ENCODE results near the gene ELAVL1. TPM values are rescaled to one million over a fixed set of nuclear protein-coding genes. Genes with fewer than 3 reads are reported as not detected.

The ELAVL1 gene
- total and polyA plus RNA-seq, 7 donors = 22.3 to 57.9 (median 44.5) TPM

GRCh38 chr19:8017808-8018207 lies 12.4 kb upstream of the ELAVL1 start:
- DNase-seq = no peak
- no peaks in the 10 kb centered on the region for H3K36me3 ChIP-seq (ENCODE audit: insufficient read depth in 1 of 2, low read depth in 1 of 2)
- intact Hi-C loops (cut with DNase I) = no loop called here
- no peak overlapping the region for H3K27ac ChIP-seq
- TF ChIP-seq CTCF (IDR thresholded peaks at IDR 0.05) = peak; percentile 4
- 67 to 68% (median 67%) methylated on average over 14 of the region's 14 CpGs for WGBS, 3 donors
- H3K9me3 ChIP-seq = no peaks in the 10 kb centered on the region
- H3K4me3 ChIP-seq = no peak overlapping the region
- no peaks in the 10 kb centered on the region for H3K27me3 ChIP-seq (ENCODE audit: insufficient read depth in 3 of 3, low read length in 2 of 3)
- no peak for ATAC-seq
- no peaks in the 10 kb centered on the region for H3K4me1 ChIP-seq

DNA sequence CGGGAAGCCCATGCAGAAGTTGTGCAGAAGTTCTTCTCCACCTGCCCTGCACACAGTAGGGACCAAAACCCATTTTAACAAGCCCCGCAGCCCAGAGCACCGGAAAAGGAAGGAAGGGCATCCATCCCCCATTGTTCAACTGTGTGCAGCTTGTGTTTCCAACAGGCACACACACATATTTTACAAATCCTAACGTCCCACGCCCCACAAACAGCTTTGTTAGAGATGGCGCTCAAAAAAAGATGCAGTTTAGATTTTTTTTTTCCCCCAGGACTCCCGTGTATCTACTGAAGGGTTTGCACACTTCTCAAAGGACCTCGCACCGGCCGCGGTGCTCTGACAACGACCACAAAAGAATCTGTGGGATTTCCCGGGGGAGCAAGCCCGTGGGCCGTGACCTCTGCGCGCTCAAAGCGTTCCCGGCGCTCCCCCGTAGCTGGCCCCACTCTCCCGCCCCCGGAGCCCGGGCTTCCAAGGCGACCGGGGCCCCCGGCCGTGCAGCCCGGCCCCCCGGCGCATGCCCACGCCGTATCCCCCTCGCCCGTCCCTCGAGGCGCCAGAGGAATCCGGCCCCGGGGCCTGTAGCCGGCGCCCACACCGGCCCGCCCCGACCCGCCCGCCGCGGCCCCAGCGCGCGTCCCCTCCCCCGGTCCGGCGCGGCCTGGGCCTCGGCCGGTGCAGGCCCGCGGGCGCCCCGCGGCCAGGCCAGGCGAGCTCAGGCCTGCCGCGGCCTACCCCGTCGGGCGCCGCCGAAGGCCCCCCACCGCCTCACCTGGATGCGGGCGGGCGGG lies 523 bp downstream of the ELAVL1 start:
- DNase-seq = no peak
- H3K27me3 ChIP-seq (ENCODE audit: insufficient read depth in 3 of 3, low read length in 2 of 3) = no peaks in the 10 kb centered on the region
- H3K36me3 ChIP-seq (ENCODE audit: insufficient read depth in 1 of 2, low read depth in 1 of 2) = peaks cover 3 to 4% of the 10 kb centered on the region in 2 donors
- no peak for TF ChIP-seq CTCF (IDR thresholded peaks at IDR 0.05)
- ATAC-seq = peak in 1 of 4 donors; percentile 5
- peak overlapping the region; percentile 81 for H3K4me3 ChIP-seq
- no peaks in the 10 kb centered on the region for H3K9me3 ChIP-seq
- peaks cover 51% of the 10 kb centered on the region for H3K4me1 ChIP-seq
- intact Hi-C loops (cut with DNase I) = loop anchor here (2.0 to 5.0 kb wide), 3 partner anchors 30 to 827 kb away; partner anchors contain the start of genes MBD3L1 (in 1 of the 2) and ZNF558 (in 1 of the 2)
- 0 to 1% (median 0%) methylated on average over 21 to 73 of the region's 74 CpGs for WGBS, 3 donors
- peak overlapping the region; percentile 61 for H3K27ac ChIP-seq

GRCh38 chr19:8004001-8004400 lies 1.4 kb downstream of the ELAVL1 start:
- Histone ChIP-seq H3K27me3 (ENCODE audit: insufficient read depth in 3 of 3, low read length in 2 of 3) (no peaks in the 10 kb centered on the region), H3K9me3 (no peaks in the 10 kb centered on the region), H3K27ac (no peak overlapping the region), H3K36me3 (ENCODE audit: insufficient read depth in 1 of 2, low read depth in 1 of 2) (peaks cover 3% of the 10 kb centered on the region in 2 donors), H3K4me3 (peak overlapping the region; percentile 81), H3K4me1 (peaks cover 59% of the 10 kb centered on the region)
- WGBS, 3 donors = 57 to 67% (median 58%) methylated on average over 6 of the region's 6 CpGs
- no peak for DNase-seq
- ATAC-seq = no peak
- intact Hi-C loops (cut with DNase I) = loop anchor here (2.0 to 5.0 kb wide), 2 partner anchors 29 to 52 kb away; no protein-coding TSS in a partner anchor
- no peak for TF ChIP-seq CTCF (IDR thresholded peaks at IDR 0.05)

DNA sequence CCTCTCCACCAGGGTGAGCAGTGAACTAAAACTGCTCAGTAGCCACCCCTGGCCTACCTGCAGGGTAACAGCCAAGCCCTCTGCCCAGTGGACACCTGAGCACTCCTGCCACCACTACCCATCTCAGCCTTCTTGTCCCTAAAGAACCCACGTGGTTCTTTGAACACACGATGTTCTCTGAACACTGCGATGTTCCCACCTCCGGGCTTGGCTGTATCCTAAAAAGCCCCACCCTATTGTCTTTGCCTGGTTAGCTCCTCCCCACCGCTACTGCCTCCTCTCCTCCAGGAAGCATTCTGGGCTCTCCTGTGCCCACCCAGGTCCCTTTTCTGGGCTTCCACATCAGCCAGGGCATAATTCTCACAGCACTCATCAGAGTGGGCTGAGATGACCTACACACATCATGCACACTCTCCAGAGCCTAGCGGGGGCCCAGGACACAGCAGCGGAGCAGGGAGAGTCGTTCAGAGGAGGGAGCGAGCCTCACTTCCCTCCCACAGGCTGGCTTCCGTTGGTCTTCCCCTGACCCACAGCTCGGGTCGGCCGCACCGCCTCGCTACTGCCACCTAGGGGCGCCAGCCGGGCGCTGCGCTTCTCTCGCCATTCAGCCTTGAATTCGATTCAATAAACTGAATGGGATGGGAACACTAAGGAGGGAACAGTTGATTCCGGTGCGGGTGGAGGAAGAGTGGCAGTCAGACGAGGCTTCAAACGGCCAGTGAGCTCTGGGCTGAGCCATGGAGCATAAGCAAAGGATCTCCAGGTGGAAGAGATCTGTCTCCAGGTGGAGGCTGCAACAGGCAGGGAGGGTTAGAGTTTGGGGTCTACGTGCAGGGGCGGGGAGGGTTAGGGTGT lies 3.2 kb downstream of the ELAVL1 start:
- DNase-seq (peak; percentile 80 to 91), ATAC-seq (peak; percentile 72 to 84 (median 78))
- peak overlapping the region; percentile 58 for H3K4me3 ChIP-seq
- H3K36me3 ChIP-seq (ENCODE audit: insufficient read depth in 1 of 2, low read depth in 1 of 2) = peaks cover 0 to 3% of the 10 kb centered on the region in 2 donors
- H3K27ac ChIP-seq = peak overlapping the region; percentile 76
- no peaks in the 10 kb centered on the region for H3K27me3 ChIP-seq (ENCODE audit: insufficient read depth in 3 of 3, low read length in 2 of 3)
- H3K9me3 ChIP-seq = no peaks in the 10 kb centered on the region
- TF ChIP-seq CTCF (IDR thresholded peaks at IDR 0.05) = peak; percentile 97
- intact Hi-C loops (cut with DNase I) = loop anchor here in 1 of 2 donors (2.0 to 5.0 kb wide), 2 partner anchors 31 to 50 kb away; no protein-coding TSS in a partner anchor
- peaks cover 73% of the 10 kb centered on the region for H3K4me1 ChIP-seq
- WGBS, 3 donors = 8 to 15% (median 9%) methylated on average over 27 of the region's 27 CpGs
